Kidney epithelial cell (primary cell): ENCODE data around the gene LIPG. TPM values are rescaled to one million over a fixed set of nuclear protein-coding genes. Genes with fewer than 3 reads are reported as not detected.

Experiments used
- DNase-seq: peaks from one replicate; pipeline ENCODE4 v3.0.0-alpha.2; 2010; ENCODE audit warnings: low read depth
- H3K27me3 ChIP-seq: 2 replicates; pipeline ENCODE4 v1.6.0; 2011; ENCODE audit warnings: low read length; ENCODE audit not compliant: control insufficient read depth, insufficient read depth
- H3K36me3 ChIP-seq: 2 replicates; pipeline ENCODE4 v1.5.1; 2011; ENCODE audit warnings: low read length; ENCODE audit not compliant: control insufficient read depth, insufficient read depth
- H3K4me3 ChIP-seq: 2 replicates; pipeline ENCODE4 v1.5.1; 2011; ENCODE audit warnings: low read depth, mild to moderate bottlenecking, control low read depth, low read length
- CTCF ChIP-seq: IDR thresholded peaks from 2 replicates; pipeline ENCODE4 v1.5.1; 2011; ENCODE audit warnings: mild to moderate bottlenecking, moderate library complexity, low read length, control low read depth, inconsistent platforms; ENCODE audit not compliant: insufficient read depth, poor library complexity, severe bottlenecking
- total RNA-seq: library from RNA; depleted of rRNA; stranded (reverse); fragments of >200 nt; gene quantifications from 2 replicates; pipeline ENCODE4 v1.2.3, GENCODE V29; 2015

The LIPG gene
- total RNA-seq, 1 donor from 2014 or later = 196 TPM

- no peak overlapping the region for H3K4me3 ChIP-seq
- TF ChIP-seq CTCF = no peak
- H3K27me3 ChIP-seq = no peaks in the 10 kb centered on the region
- DNase-seq = no peak
- H3K36me3 ChIP-seq = no peaks in the 10 kb centered on the region
Measured at GRCh38 chr18:49631146-49631866, 69.4 kb downstream of the LIPG start.

GRCh38 chr18:49632588-49632987 is 70.7 kb downstream of the LIPG start:
- no peak for TF ChIP-seq CTCF

DNA sequence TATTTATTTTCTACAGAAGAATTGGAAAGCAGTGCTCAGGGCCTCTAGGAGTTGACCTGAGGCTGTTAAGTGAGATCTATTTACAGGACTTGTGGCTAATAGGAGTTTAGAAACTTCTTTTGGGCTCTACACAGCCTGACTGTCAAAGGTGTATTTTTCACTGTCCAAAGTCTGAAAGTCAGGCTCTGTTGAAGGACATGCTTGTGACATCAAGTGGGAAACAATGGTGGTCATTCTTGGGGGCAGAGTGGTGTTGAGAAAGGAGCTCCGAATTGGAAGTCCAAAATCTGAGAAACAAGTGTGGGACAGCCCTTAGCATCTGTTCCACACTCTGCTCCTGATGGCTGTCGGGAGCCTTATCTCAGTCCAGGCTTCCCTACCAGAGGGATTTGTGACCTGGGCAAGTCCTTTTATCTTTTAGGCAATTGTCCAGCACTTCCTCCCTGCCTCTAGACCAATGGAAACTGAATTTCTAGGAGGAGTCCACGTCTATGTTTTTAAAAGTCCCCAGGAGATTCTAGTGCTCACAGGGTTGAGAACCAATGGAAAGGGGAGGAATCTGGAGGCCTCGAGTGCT is 76.4 kb downstream of the LIPG start:
- TF ChIP-seq CTCF = no peak
- no peaks in the 10 kb centered on the region for H3K36me3 ChIP-seq
- H3K4me3 ChIP-seq = no peak overlapping the region

More at GRCh38 chr18:49632588-49632987, 70.7 kb downstream of the LIPG start:
- DNase-seq = no peak
- H3K36me3 ChIP-seq = no peaks in the 10 kb centered on the region
- H3K4me3 ChIP-seq = no peak overlapping the region
- H3K27me3 ChIP-seq = no peaks in the 10 kb centered on the region

DNA sequence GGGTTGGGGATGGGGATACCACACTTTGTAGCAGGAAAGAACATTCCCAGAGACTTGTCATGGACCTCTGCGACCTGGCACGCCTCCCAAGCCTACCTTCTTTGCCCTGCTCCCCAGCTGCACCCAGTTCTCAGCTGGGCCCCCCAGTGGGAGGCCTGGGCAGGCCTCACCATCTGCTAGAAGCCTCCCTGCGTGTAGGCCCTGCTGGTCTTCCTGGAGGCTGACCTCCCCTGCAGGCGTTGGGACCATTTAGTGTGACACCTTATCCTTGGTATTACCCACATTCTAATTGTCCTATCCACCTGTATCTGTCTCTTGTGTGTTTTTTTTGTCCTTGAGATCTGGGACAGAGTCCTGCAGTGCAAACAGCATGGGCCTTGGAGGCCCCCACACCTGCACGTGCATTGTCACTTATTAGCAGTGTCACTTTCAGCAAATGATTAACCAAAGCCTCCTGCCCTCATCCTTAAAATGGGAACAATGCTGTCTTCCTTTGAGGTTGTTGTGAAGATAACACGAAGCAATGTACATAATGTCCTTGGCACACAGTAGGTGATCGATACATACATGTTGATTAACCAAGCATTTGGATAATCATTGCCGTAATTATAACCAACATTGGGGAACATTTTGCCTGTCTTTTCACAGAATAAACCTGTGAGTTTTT is 77.2 kb downstream of the LIPG start:
- no peak for DNase-seq
- Histone ChIP-seq H3K27me3 (no peaks in the 10 kb centered on the region), H3K4me3 (no peak overlapping the region), H3K36me3 (no peaks in the 10 kb centered on the region)
- TF ChIP-seq CTCF = no peak

More for the DNA sequence above, 76.4 kb downstream of the LIPG start:
- no peaks in the 10 kb centered on the region for H3K27me3 ChIP-seq
- DNase-seq = no peak

DNA sequence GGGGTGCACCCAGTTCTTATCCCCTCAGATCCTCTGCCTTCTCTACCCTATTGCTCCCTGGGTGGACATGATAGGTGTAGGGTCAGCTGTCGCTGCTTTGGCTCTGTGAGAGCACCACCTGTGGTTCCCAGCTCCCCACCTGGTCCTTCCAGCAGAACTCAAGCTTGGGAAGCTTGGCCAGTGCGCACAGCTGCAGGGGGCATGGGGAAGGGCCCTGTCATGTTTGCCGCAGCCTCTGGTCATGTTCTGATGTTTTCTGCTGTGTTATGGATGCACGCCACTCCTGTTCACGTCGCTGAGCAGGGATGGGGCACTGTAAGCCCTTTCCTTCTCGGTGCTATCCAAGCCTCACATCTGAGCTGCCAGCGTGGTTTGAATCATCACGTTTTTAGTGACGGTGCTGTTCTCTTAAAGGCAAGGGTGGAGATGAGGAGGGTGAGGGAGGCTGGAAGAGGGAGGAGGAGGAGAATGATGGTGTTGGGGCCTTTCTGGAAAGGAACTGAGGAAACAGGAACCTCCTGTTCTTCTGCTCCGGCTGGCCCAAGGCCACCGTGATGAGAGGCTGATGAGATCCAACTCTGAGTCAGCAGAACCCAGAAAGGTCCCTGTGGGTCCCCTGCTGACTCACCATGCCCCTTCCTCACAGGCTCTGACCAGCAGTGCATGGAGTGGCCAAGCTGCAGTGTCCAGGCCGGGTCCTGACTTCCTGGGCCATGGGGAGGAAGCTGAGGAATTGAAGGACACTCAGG is 78.0 kb downstream of the LIPG start:
- Histone ChIP-seq H3K27me3 (no peaks in the 10 kb centered on the region), H3K36me3 (no peaks in the 10 kb centered on the region), H3K4me3 (no peak overlapping the region)
- no peak for DNase-seq
- no peak for TF ChIP-seq CTCF
